Smooth muscle cell (in vitro differentiated cells): ENCODE results near the gene REV3L. TPM values are rescaled to one million over a fixed set of nuclear protein-coding genes. Genes with fewer than 3 reads are reported as not detected.

Experiments
- DNase-seq: peaks from one replicate; lab custom pipeline; 2025; ENCODE audit not compliant: unreplicated experiment; lab: John Stamatoyannopoulos, UW
- H2AFZ ChIP-seq: fragments of 200-600 bp; sonication (generic); 2 replicates; pipeline ENCODE4 v1.6.0; 2016; ENCODE audit warnings: antibody characterized with exemption, low read depth, mild to moderate bottlenecking
- H3F3A ChIP-seq: fragments of 200-600 bp; sonication (generic); 2 replicates; pipeline ENCODE4 v1.6.0; 2017; ENCODE audit warnings: antibody characterized with exemption, low read depth
- H3K27ac ChIP-seq: fragments of 200-600 bp; sonication (generic); 2 replicates; pipeline ENCODE4 v1.5.1; 2016; ENCODE audit warnings: low read depth, mild to moderate bottlenecking
- H3K27me3 ChIP-seq: fragments of 200-600 bp; sonication (generic); 2 replicates; pipeline ENCODE4 v1.6.1; 2016; ENCODE audit warnings: low read depth, mild to moderate bottlenecking
- H3K36me3 ChIP-seq: fragments of 200-600 bp; sonication (generic); 2 replicates; pipeline ENCODE4 v1.5.1; 2016; ENCODE audit warnings: low read depth
- H3K4me1 ChIP-seq: fragments of 200-600 bp; sonication (generic); 2 replicates; pipeline ENCODE4 v1.5.1; 2016; ENCODE audit warnings: low read depth
- H3K4me2 ChIP-seq: fragments of 200-600 bp; sonication (generic); 2 replicates; pipeline ENCODE4 v1.6.0; 2016; ENCODE audit warnings: mild to moderate bottlenecking
- H3K4me3 ChIP-seq: fragments of 200-600 bp; sonication (generic); 2 replicates; pipeline ENCODE4 v1.5.1; 2016; ENCODE audit warnings: mild to moderate bottlenecking
- H3K79me2 ChIP-seq: fragments of 200-600 bp; sonication (generic); 2 replicates; pipeline ENCODE4 v1.6.0; 2016; ENCODE audit warnings: low read depth, mild to moderate bottlenecking
- H3K9ac ChIP-seq: fragments of 200-600 bp; sonication (generic); 2 replicates; pipeline ENCODE4 v1.6.0; 2016; ENCODE audit warnings: low read depth
- H3K9me3 ChIP-seq: fragments of 200-600 bp; sonication (generic); replicated peaks from 2 replicates; pipeline ENCODE4 v1.5.1; 2016; ENCODE audit warnings: low read depth
- H4K20me1 ChIP-seq: fragments of 200-600 bp; sonication (generic); 2 replicates; pipeline ENCODE4 v1.6.0; 2016; ENCODE audit warnings: low read depth
- CTCF ChIP-seq: fragments of 200-600 bp; sonication (generic); IDR thresholded peaks from 2 replicates; pipeline ENCODE4 v1.5.1; 2017; ENCODE audit warnings: borderline replicate concordance, mild to moderate bottlenecking, antibody characterized with exemption; ENCODE audit not compliant: insufficient read depth, poor library complexity, severe bottlenecking
- WGBS: methylation state at CpG from one replicate; pipeline ENCODE4 v1.1.7; 2016; ENCODE audit warnings: low lambda C conversion rate; 5-methylcytosine and 5-hydroxymethylcytosine counted together
- polyA plus RNA-seq: library from polyadenylated mRNA; unstranded; fragments of >200 nt; fragmentation: Nextera tagmentation; extraction: Ambion mirVana; gene quantifications from 2 replicates; pipeline ENCODE4 v1.2.1, GENCODE V29; 2016
- total RNA-seq: library from RNA; depleted of rRNA; stranded (reverse); fragments of >200 nt; gene quantifications from 2 replicates; pipeline ENCODE4 v1.2.3, GENCODE V29; 2014

The REV3L gene
- total and polyA plus RNA-seq, 2 experiments from 2014 or later, result 6.9 to 19.8 TPM

- Histone ChIP-seq H3K9me3 (no peaks in the 10 kb centered on the region), H3K4me2 (no peak overlapping the region), H3K4me3 (no peak overlapping the region), H3K79me2 (no peaks in the 10 kb centered on the region), H3K4me1 (no peaks in the 10 kb centered on the region), H3K27ac (no peak overlapping the region), H3F3A (no peaks in the 10 kb centered on the region), H3K27me3 (no peaks in the 10 kb centered on the region), H3K36me3 (peaks cover 8% of the 10 kb centered on the region), H3K9ac (no peak overlapping the region), H4K20me1 (no peaks in the 10 kb centered on the region), H2AFZ (no peak overlapping the region)
- no peak for DNase-seq
- 94% methylated on average over 9 of the region's 9 CpGs for WGBS
- TF ChIP-seq CTCF, result no peak
Measured at GRCh38 chr6:111382476-111383294, 100.3 kb downstream of the REV3L start.

GRCh38 chr6:111381728-111382127 is 101.3 kb downstream of the REV3L start:
- no peaks in the 10 kb centered on the region for H4K20me1 ChIP-seq
- H3K9me3 ChIP-seq, result no peaks in the 10 kb centered on the region
- DNase-seq, result no peak
- WGBS, result 87% methylated on average over 1 of the region's 1 CpG
- H3K79me2 ChIP-seq, result no peaks in the 10 kb centered on the region
- H3K36me3 ChIP-seq, result peaks cover 8% of the 10 kb centered on the region
- no peak overlapping the region for H3K4me2 ChIP-seq
- no peak for TF ChIP-seq CTCF
- H3K27me3 ChIP-seq, result no peaks in the 10 kb centered on the region
- no peak overlapping the region for H3K4me3 ChIP-seq
- no peak overlapping the region for H3K27ac ChIP-seq
- no peak overlapping the region for H2AFZ ChIP-seq
- H3K9ac ChIP-seq, result no peak overlapping the region
- H3K4me1 ChIP-seq, result no peaks in the 10 kb centered on the region
- no peaks in the 10 kb centered on the region for H3F3A ChIP-seq

GRCh38 chr6:111381123-111381522 is 101.9 kb downstream of the REV3L start:
- Histone ChIP-seq H2AFZ (no peak overlapping the region), H3K4me1 (no peaks in the 10 kb centered on the region), H3K4me3 (no peak overlapping the region), H3K79me2 (no peaks in the 10 kb centered on the region), H3F3A (no peaks in the 10 kb centered on the region), H3K4me2 (no peak overlapping the region), H3K27ac (no peak overlapping the region), H3K9me3 (no peaks in the 10 kb centered on the region), H3K27me3 (no peaks in the 10 kb centered on the region), H3K9ac (no peak overlapping the region), H3K36me3 (peaks cover 11% of the 10 kb centered on the region), H4K20me1 (no peaks in the 10 kb centered on the region)
- DNase-seq, result no peak
- TF ChIP-seq CTCF, result no peak

- DNase-seq, result no peak
- H3K36me3 ChIP-seq, result peaks cover 14% of the 10 kb centered on the region
- TF ChIP-seq CTCF, result no peak
- no peaks in the 10 kb centered on the region for H3K27me3 ChIP-seq
- no peaks in the 10 kb centered on the region for H3F3A ChIP-seq
- H4K20me1 ChIP-seq, result no peaks in the 10 kb centered on the region
- no peak overlapping the region for H3K4me3 ChIP-seq
- no peak overlapping the region for H3K9ac ChIP-seq
- H3K9me3 ChIP-seq, result no peaks in the 10 kb centered on the region
- no peak overlapping the region for H3K27ac ChIP-seq
- H2AFZ ChIP-seq, result no peak overlapping the region
- H3K4me2 ChIP-seq, result no peak overlapping the region
- no peaks in the 10 kb centered on the region for H3K4me1 ChIP-seq
- H3K79me2 ChIP-seq, result no peaks in the 10 kb centered on the region
- 97% methylated on average over 2 of the region's 2 CpGs for WGBS
Measured at GRCh38 chr6:111379831-111380230, 103.2 kb downstream of the REV3L start.
